ENCODE results near the gene RHOD. TPM values are rescaled to one million over a fixed set of nuclear protein-coding genes. Genes with fewer than 3 reads are reported as not detected.

Gene RHOD
- total and polyA plus RNA-seq, 2 of the 8 experiments (the other 6 are each of a cell fraction or from before 2014, with no cell fraction given): 12.1 to 17.6 TPM

GRCh38 chr11:67118801-67119584, 62.3 kb downstream of the RHOD start, which contains the start of gene KDM2A (continued):
- TF ChIP-seq NRF1 (IDR thresholded peaks at IDR 0.05; ENCODE audit: low read depth, low read length) (peak; percentile 58), CBX5 (IDR thresholded peaks at IDR 0.05; ENCODE audit: low read depth, low read length) (no peak), SIX5 (IDR thresholded peaks at IDR 0.05; ENCODE audit: low read depth, low read length) (no peak), KDM4A (IDR thresholded peaks at IDR 0.05; ENCODE audit: low read depth, low read length, severe bottlenecking) (no peak), EZH2 (IDR thresholded peaks at IDR 0.05; ENCODE audit: low read depth, low read length, severe bottlenecking) (no peak), SP2 (IDR thresholded peaks at IDR 0.05; ENCODE audit: low read length) (no peak), SP4 (IDR thresholded peaks at IDR 0.05; ENCODE audit: low read length) (no peak)
- TF ChIP-seq, protein P1, sequence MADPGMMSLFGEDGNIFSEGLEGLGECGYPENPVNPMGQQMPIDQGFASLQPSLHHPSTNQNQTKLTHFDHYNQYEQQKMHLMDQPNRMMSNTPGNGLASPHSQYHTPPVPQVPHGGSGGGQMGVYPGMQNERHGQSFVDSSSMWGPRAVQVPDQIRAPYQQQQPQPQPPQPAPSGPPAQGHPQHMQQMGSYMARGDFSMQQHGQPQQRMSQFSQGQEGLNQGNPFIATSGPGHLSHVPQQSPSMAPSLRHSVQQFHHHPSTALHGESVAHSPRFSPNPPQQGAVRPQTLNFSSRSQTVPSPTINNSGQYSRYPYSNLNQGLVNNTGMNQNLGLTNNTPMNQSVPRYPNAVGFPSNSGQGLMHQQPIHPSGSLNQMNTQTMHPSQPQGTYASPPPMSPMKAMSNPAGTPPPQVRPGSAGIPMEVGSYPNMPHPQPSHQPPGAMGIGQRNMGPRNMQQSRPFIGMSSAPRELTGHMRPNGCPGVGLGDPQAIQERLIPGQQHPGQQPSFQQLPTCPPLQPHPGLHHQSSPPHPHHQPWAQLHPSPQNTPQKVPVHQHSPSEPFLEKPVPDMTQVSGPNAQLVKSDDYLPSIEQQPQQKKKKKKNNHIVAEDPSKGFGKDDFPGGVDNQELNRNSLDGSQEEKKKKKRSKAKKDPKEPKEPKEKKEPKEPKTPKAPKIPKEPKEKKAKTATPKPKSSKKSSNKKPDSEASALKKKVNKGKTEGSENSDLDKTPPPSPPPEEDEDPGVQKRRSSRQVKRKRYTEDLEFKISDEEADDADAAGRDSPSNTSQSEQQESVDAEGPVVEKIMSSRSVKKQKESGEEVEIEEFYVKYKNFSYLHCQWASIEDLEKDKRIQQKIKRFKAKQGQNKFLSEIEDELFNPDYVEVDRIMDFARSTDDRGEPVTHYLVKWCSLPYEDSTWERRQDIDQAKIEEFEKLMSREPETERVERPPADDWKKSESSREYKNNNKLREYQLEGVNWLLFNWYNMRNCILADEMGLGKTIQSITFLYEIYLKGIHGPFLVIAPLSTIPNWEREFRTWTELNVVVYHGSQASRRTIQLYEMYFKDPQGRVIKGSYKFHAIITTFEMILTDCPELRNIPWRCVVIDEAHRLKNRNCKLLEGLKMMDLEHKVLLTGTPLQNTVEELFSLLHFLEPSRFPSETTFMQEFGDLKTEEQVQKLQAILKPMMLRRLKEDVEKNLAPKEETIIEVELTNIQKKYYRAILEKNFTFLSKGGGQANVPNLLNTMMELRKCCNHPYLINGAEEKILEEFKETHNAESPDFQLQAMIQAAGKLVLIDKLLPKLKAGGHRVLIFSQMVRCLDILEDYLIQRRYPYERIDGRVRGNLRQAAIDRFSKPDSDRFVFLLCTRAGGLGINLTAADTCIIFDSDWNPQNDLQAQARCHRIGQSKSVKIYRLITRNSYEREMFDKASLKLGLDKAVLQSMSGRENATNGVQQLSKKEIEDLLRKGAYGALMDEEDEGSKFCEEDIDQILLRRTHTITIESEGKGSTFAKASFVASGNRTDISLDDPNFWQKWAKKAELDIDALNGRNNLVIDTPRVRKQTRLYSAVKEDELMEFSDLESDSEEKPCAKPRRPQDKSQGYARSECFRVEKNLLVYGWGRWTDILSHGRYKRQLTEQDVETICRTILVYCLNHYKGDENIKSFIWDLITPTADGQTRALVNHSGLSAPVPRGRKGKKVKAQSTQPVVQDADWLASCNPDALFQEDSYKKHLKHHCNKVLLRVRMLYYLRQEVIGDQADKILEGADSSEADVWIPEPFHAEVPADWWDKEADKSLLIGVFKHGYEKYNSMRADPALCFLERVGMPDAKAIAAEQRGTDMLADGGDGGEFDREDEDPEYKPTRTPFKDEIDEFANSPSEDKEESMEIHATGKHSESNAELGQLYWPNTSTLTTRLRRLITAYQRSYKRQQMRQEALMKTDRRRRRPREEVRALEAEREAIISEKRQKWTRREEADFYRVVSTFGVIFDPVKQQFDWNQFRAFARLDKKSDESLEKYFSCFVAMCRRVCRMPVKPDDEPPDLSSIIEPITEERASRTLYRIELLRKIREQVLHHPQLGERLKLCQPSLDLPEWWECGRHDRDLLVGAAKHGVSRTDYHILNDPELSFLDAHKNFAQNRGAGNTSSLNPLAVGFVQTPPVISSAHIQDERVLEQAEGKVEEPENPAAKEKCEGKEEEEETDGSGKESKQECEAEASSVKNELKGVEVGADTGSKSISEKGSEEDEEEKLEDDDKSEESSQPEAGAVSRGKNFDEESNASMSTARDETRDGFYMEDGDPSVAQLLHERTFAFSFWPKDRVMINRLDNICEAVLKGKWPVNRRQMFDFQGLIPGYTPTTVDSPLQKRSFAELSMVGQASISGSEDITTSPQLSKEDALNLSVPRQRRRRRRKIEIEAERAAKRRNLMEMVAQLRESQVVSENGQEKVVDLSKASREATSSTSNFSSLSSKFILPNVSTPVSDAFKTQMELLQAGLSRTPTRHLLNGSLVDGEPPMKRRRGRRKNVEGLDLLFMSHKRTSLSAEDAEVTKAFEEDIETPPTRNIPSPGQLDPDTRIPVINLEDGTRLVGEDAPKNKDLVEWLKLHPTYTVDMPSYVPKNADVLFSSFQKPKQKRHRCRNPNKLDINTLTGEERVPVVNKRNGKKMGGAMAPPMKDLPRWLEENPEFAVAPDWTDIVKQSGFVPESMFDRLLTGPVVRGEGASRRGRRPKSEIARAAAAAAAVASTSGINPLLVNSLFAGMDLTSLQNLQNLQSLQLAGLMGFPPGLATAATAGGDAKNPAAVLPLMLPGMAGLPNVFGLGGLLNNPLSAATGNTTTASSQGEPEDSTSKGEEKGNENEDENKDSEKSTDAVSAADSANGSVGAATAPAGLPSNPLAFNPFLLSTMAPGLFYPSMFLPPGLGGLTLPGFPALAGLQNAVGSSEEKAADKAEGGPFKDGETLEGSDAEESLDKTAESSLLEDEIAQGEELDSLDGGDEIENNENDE (IDR thresholded peaks at IDR 0.05; ENCODE audit: insufficient replicate concordance, low read length): no peak

All from H1 (cell line).